ENCODE results near the gene TIGD6.

DNA sequence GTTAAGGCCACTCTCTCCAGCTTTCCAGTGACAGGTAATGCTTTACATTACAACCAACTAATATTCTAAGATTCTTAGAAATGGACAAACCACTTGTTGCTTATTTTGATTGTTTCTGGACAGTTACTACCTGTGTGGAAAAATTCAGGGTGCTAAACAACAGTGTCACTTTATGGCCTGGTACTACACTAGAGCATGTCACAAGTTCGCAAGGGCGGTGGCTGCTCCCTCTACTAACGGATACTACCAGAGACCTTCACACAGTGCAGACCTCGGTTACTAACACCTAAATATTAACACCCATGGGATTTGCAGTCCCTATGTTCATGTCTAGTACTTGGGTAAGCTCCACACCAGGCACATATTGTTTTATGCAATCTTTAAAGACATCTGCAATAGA is 13.5 kb upstream of the TIGD6 start:
- no peak for TF ChIP-seq SUZ12 (IDR thresholded peaks at IDR 0.05; ENCODE audit: extremely low read depth, insufficient read depth, insufficient read length)
- TF ChIP-seq ZNF274 (IDR thresholded peaks at IDR 0.05; ENCODE audit: low read depth, low read length) = no peak

Data from NT2/D1 (cell line).